HL-60 (cell line): ENCODE data around the gene CFL1.
"Not testable (repeated sequence)": the region's sequence is repeated elsewhere in the genome, so short reads cannot be mapped to it uniquely, and the experiment has no call there.

ENCODE experiments used
- DNase-seq, 2 experiments: peaks; one replicate each; pipeline ENCODE4 v3.0.0-alpha.2; 2010 to 2020; ENCODE audit warnings: low read depth in 1 of 2, low spot score in 1 of 2
- H3K27ac ChIP-seq: fragments of 250-450 bp; sonication (Bioruptor Pico); replicated peaks from 2 replicates; pipeline ENCODE4 v1.5.1; 2020; ENCODE audit warnings: mild to moderate bottlenecking, moderate library complexity
- H3K27me3 ChIP-seq: fragments of 250-450 bp; sonication (Bioruptor Pico); 2 replicates; pipeline ENCODE4 v1.5.1; 2021; ENCODE audit warnings: mild to moderate bottlenecking, moderate library complexity; ENCODE audit not compliant: insufficient read depth, poor library complexity, severe bottlenecking
- H3K4me3 ChIP-seq: replicated peaks from 2 replicates; pipeline ENCODE4 v1.5.1; 2011; ENCODE audit warnings: mild to moderate bottlenecking, control low read depth, low read length; ENCODE audit not compliant: insufficient read depth
- GABPA ChIP-seq: IDR thresholded peaks from 2 replicates; pipeline ENCODE4 v1.6.1; 2012; ENCODE audit warnings: low read depth
- POLR2AphosphoS5 ChIP-seq: IDR thresholded peaks from 2 replicates; pipeline ENCODE4 v1.6.1; 2012; ENCODE audit warnings: low read depth
- SPI1 ChIP-seq: IDR thresholded peaks from 2 replicates; pipeline ENCODE4 v1.6.1; 2012; ENCODE audit warnings: low read depth, mild to moderate bottlenecking, borderline replicate concordance
- TF ChIP-seq, protein P1 (sequence below): IDR thresholded peaks from one replicate; pipeline ENCODE4 v1.5.1; 2011; ENCODE audit warnings: low read length, control low read depth, inconsistent platforms; ENCODE audit not compliant: insufficient read depth
- TF ChIP-seq, protein P2 (sequence below): IDR thresholded peaks from 2 replicates; pipeline ENCODE4 v1.6.1; 2012; ENCODE audit warnings: low read depth; ENCODE audit not compliant: insufficient replicate concordance

CFL1 gene

DNA sequence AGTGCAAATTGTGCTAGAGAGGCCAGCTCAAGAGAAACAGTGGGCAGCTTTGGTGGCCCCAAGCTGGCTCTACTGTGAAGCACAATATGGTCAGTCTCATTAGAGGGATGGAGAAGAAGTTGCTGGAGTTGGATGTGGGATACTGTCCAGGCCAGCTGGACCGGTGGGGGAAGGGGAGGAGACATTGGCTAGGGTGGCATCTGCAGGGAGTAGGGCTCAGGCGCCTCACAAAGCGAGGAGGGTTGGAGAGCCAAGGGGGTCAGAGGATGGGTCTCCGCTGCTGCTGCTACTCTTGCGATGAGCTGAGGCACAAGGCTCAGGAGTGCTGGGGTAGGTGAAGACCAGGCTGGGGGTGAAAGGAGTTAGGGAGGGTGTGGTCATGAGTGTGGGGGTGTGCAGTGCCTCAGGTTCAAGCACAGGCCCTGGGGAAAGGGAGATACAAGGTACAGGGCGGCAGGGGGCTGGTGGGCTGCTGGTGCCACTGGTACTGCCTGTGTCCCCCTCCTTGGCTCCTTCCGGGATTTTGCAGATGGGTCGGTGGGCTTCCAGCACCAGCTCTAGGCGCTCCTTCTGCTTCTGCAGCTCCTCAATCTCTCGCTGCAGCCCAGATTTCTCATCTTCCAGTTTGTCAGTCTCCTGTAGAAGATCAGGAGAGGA is 34.8 kb upstream of the CFL1 start:
- TF ChIP-seq SPI1 (no peak), GABPA (no peak), POLR2AphosphoS5 (peak; percentile 57; the same call in 1 of the 2 replicates)
- TF ChIP-seq, protein P1, sequence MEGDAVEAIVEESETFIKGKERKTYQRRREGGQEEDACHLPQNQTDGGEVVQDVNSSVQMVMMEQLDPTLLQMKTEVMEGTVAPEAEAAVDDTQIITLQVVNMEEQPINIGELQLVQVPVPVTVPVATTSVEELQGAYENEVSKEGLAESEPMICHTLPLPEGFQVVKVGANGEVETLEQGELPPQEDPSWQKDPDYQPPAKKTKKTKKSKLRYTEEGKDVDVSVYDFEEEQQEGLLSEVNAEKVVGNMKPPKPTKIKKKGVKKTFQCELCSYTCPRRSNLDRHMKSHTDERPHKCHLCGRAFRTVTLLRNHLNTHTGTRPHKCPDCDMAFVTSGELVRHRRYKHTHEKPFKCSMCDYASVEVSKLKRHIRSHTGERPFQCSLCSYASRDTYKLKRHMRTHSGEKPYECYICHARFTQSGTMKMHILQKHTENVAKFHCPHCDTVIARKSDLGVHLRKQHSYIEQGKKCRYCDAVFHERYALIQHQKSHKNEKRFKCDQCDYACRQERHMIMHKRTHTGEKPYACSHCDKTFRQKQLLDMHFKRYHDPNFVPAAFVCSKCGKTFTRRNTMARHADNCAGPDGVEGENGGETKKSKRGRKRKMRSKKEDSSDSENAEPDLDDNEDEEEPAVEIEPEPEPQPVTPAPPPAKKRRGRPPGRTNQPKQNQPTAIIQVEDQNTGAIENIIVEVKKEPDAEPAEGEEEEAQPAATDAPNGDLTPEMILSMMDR: no peak
- TF ChIP-seq, protein P2, sequence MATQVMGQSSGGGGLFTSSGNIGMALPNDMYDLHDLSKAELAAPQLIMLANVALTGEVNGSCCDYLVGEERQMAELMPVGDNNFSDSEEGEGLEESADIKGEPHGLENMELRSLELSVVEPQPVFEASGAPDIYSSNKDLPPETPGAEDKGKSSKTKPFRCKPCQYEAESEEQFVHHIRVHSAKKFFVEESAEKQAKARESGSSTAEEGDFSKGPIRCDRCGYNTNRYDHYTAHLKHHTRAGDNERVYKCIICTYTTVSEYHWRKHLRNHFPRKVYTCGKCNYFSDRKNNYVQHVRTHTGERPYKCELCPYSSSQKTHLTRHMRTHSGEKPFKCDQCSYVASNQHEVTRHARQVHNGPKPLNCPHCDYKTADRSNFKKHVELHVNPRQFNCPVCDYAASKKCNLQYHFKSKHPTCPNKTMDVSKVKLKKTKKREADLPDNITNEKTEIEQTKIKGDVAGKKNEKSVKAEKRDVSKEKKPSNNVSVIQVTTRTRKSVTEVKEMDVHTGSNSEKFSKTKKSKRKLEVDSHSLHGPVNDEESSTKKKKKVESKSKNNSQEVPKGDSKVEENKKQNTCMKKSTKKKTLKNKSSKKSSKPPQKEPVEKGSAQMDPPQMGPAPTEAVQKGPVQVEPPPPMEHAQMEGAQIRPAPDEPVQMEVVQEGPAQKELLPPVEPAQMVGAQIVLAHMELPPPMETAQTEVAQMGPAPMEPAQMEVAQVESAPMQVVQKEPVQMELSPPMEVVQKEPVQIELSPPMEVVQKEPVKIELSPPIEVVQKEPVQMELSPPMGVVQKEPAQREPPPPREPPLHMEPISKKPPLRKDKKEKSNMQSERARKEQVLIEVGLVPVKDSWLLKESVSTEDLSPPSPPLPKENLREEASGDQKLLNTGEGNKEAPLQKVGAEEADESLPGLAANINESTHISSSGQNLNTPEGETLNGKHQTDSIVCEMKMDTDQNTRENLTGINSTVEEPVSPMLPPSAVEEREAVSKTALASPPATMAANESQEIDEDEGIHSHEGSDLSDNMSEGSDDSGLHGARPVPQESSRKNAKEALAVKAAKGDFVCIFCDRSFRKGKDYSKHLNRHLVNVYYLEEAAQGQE: no peak
- H3K27me3 ChIP-seq: no peaks in the 10 kb centered on the region
- peak overlapping the region; percentile 83 for H3K4me3 ChIP-seq
- no peak for DNase-seq
- H3K27ac ChIP-seq: no peak overlapping the region

DNA sequence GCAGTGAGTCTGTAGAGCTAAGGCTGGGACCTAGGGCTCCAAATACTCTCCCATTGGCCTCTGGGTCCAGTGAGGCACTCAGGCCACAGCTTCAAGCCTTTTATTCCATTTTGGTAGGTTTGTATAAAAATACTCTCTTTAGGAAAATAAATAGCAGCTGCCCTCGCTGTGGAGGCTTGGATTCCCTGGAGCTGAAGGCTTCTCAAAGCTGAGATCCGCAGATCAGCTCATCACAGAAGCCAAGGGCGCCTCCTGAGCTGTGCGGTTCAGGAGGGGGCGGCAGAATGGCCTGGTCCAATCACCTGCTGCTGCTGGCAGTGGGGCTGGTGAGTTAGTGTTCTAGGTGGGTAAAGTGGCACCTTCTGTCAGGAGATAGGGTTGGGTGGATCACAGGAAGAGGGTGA is 34.2 kb upstream of the CFL1 start:
- not testable (repeated sequence) for DNase-seq, H3K27me3 ChIP-seq
- H3K4me3 ChIP-seq: peak overlapping the region; percentile 83
- peak overlapping the region; percentile 76 for H3K27ac ChIP-seq

DNA sequence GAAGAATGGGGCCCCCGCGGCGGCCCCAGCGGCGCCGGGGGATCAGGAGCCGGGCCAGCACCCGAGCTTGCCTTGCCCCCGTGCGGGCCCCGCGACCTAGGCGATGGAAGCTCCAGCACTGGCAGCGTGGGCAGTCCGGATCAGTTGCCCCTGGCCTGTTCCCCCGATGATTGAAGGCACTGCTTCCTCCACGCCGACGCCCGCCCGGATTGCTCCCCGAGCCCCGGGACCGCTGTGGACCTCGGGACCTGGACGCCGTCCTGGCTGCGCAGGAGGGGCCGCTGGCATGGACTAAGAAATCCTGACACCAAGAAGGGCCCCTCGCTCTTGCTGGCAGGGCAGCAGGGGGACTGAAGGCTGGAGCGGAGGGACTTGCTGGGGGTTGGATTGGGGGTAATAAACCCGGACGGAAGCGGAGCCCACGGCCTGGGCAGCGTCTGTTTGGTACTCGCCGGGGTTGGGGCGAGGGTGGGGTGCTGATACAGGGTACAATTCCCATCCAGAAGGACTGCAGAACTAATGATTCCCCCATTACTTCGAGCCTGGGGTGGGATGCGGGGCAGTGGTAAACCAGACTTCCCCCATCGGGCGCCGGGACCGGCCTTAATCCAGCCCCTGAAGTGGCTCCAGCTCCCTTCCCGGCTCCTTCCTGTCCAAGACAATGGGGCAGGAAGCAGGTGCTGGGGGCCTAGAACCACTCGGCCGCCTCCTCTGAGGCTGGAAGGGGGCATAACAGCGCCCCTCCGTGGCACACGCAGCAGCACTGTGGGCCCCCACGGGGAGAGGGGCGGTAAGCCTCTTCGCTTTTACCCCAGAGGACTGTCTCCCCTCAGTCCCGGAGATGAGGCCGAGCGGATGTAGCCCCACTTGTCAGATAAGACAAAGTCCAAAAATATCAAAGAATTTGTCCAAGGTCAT is 33.5 kb upstream of the CFL1 start:
- Histone ChIP-seq H3K4me3 (peak overlapping the region; percentile 83), H3K27me3 (no peaks in the 10 kb centered on the region), H3K27ac (peak overlapping the region; percentile 76)
- TF ChIP-seq POLR2AphosphoS5 (no peak; the same call in 1 of the 2 replicates), GABPA (no peak), SPI1 (no peak)
- TF ChIP-seq, protein P1: no peak
- TF ChIP-seq, protein P2: no peak
- no peak for DNase-seq
